Measurements from ENCODE around the gene SRGAP1.

SRGAP1 gene

GRCh38 chr12:63963868-63964267 is 119.4 kb downstream of the SRGAP1 start:
- H3K27ac Mint-ChIP-seq: no peak overlapping the region
- H3K36me3 Mint-ChIP-seq (ENCODE audit: low read depth): no peaks in the 10 kb centered on the region
- no peak for TF ChIP-seq CTCF (IDR thresholded peaks at IDR 0.05)
- H3K4me3 Mint-ChIP-seq: no peak overlapping the region
- no peak for DNase-seq
- H3K4me1 Mint-ChIP-seq: no peaks in the 10 kb centered on the region
- no peaks in the 10 kb centered on the region for H3K27me3 Mint-ChIP-seq (ENCODE audit: low read depth, poor library complexity)
- H3K9me3 Mint-ChIP-seq: no peaks in the 10 kb centered on the region

GRCh38 chr12:63964301-63964700 is 119.8 kb downstream of the SRGAP1 start:
- Mint-ChIP-seq H3K36me3 (ENCODE audit: low read depth) (no peaks in the 10 kb centered on the region), H3K4me3 (no peak overlapping the region), H3K4me1 (no peaks in the 10 kb centered on the region), H3K27me3 (ENCODE audit: low read depth, poor library complexity) (no peaks in the 10 kb centered on the region), H3K27ac (no peak overlapping the region), H3K9me3 (no peaks in the 10 kb centered on the region)
- no peak for TF ChIP-seq CTCF (IDR thresholded peaks at IDR 0.05)
- DNase-seq: no peak

GRCh38 chr12:63965936-63966605 is 121.6 kb downstream of the SRGAP1 start:
- no peak for TF ChIP-seq CTCF (IDR thresholded peaks at IDR 0.05)
- Mint-ChIP-seq H3K4me1 (no peaks in the 10 kb centered on the region), H3K27ac (no peak overlapping the region), H3K4me3 (no peak overlapping the region), H3K36me3 (ENCODE audit: low read depth) (no peaks in the 10 kb centered on the region), H3K27me3 (ENCODE audit: low read depth, poor library complexity) (no peaks in the 10 kb centered on the region), H3K9me3 (no peaks in the 10 kb centered on the region)
- DNase-seq: no peak

- H3K9me3 Mint-ChIP-seq: no peaks in the 10 kb centered on the region
- H3K27me3 Mint-ChIP-seq (ENCODE audit: low read depth, poor library complexity): no peaks in the 10 kb centered on the region
- H3K4me1 Mint-ChIP-seq: no peaks in the 10 kb centered on the region
- no peak overlapping the region for H3K4me3 Mint-ChIP-seq
- H3K27ac Mint-ChIP-seq: no peak overlapping the region
- DNase-seq: no peak
- no peaks in the 10 kb centered on the region for H3K36me3 Mint-ChIP-seq (ENCODE audit: low read depth)
- TF ChIP-seq CTCF (IDR thresholded peaks at IDR 0.05): no peak
Measured at GRCh38 chr12:63966606-63966975, 122.1 kb downstream of the SRGAP1 start.

GRCh38 chr12:63967358-63968145 is 123.1 kb downstream of the SRGAP1 start:
- no peak for TF ChIP-seq CTCF (IDR thresholded peaks at IDR 0.05)
- DNase-seq: no peak
- Mint-ChIP-seq H3K27ac (peak overlapping the region; percentile 27), H3K27me3 (ENCODE audit: low read depth, poor library complexity) (no peaks in the 10 kb centered on the region), H3K36me3 (ENCODE audit: low read depth) (no peaks in the 10 kb centered on the region), H3K4me3 (no peak overlapping the region), H3K4me1 (no peaks in the 10 kb centered on the region), H3K9me3 (no peaks in the 10 kb centered on the region)

GRCh38 chr12:63968673-63969072 is 124.2 kb downstream of the SRGAP1 start:
- Mint-ChIP-seq H3K36me3 (ENCODE audit: low read depth) (no peaks in the 10 kb centered on the region), H3K27me3 (ENCODE audit: low read depth, poor library complexity) (no peaks in the 10 kb centered on the region), H3K27ac (no peak overlapping the region), H3K4me3 (no peak overlapping the region), H3K4me1 (no peaks in the 10 kb centered on the region), H3K9me3 (no peaks in the 10 kb centered on the region)
- no peak for TF ChIP-seq CTCF (IDR thresholded peaks at IDR 0.05)
- DNase-seq: no peak
